ENCODE data around the gene IL7R.

DNA sequence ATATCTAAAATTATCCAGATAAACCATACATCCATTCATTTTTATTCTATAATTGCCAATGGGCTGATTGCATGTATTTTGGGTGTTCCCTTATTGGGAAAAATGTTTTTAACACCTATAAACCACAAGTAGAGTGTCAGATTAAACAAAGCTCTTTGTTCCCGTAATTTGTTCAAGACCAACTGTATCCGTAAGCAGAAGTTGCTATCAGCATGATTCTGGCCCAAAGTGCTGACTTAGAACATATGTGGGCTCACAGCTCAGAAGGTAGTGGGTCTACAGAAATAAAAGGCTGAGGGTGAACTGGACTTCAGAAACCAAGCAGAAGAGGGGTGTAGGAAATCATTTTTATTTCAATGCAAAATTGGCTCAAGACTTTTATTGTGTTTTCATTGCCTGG, 23.5 kb upstream of the IL7R start:
- TF ChIP-seq, protein P1, sequence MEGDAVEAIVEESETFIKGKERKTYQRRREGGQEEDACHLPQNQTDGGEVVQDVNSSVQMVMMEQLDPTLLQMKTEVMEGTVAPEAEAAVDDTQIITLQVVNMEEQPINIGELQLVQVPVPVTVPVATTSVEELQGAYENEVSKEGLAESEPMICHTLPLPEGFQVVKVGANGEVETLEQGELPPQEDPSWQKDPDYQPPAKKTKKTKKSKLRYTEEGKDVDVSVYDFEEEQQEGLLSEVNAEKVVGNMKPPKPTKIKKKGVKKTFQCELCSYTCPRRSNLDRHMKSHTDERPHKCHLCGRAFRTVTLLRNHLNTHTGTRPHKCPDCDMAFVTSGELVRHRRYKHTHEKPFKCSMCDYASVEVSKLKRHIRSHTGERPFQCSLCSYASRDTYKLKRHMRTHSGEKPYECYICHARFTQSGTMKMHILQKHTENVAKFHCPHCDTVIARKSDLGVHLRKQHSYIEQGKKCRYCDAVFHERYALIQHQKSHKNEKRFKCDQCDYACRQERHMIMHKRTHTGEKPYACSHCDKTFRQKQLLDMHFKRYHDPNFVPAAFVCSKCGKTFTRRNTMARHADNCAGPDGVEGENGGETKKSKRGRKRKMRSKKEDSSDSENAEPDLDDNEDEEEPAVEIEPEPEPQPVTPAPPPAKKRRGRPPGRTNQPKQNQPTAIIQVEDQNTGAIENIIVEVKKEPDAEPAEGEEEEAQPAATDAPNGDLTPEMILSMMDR (IDR thresholded peaks at IDR 0.05), result no peak
- no peak for TF ChIP-seq POLR2A (IDR thresholded peaks at IDR 0.05)
